ENCODE data around the gene SEMA4A. TPM values are rescaled to one million over a fixed set of nuclear protein-coding genes. Genes with fewer than 3 reads are reported as not detected.
A peak's percentile ranks its signal among the peaks of the same experiment; 100 is the strongest.

The SEMA4A gene
- total and polyA plus RNA-seq, 2 donors (not counting 1 experiment from before 2014, with no cell fraction given) = 0.27 to 0.99 TPM

- Histone ChIP-seq H2AFZ (ENCODE audit: low read length) (no peak overlapping the region), H3K9me3 (ENCODE audit: control insufficient read depth, insufficient read depth, low read depth, low read length) (no peaks in the 10 kb centered on the region), H3K79me2 (ENCODE audit: control insufficient read depth, insufficient read depth, low read length) (no peaks in the 10 kb centered on the region), H4K20me1 (ENCODE audit: control insufficient read depth, extremely low read depth, insufficient read depth, low read length) (no peaks in the 10 kb centered on the region), H3K4me3 (replicated peaks in 1 of 4; ENCODE audit: control extremely low read depth in 1 of 4, insufficient read depth in 1 of 4, low read depth in 3 of 4, low read length in 4 of 4) (no peak overlapping the region), H3K4me2 (ENCODE audit: extremely low read depth, insufficient read depth, low read length) (no peak overlapping the region), H3K9ac (ENCODE audit: insufficient read depth, low read length) (no peak overlapping the region), H3K27ac (ENCODE audit: insufficient read depth, low read length) (no peak overlapping the region), H3K4me1 (ENCODE audit: control insufficient read depth, extremely low read depth, insufficient read depth, low read length) (no peaks in the 10 kb centered on the region), H3K36me3 (ENCODE audit: control insufficient read depth, insufficient read depth, low read length) (no peaks in the 10 kb centered on the region), H3K27me3 (ENCODE audit: control insufficient read depth, insufficient read depth, low read length) (no peaks in the 10 kb centered on the region)
- DNase-seq (ENCODE audit: low read depth in 2 of 2) = no peak
- TF ChIP-seq EZH2 (IDR thresholded peaks at IDR 0.05; ENCODE audit: low read length, missing control alignments) = no peak
- TF ChIP-seq, protein P1, sequence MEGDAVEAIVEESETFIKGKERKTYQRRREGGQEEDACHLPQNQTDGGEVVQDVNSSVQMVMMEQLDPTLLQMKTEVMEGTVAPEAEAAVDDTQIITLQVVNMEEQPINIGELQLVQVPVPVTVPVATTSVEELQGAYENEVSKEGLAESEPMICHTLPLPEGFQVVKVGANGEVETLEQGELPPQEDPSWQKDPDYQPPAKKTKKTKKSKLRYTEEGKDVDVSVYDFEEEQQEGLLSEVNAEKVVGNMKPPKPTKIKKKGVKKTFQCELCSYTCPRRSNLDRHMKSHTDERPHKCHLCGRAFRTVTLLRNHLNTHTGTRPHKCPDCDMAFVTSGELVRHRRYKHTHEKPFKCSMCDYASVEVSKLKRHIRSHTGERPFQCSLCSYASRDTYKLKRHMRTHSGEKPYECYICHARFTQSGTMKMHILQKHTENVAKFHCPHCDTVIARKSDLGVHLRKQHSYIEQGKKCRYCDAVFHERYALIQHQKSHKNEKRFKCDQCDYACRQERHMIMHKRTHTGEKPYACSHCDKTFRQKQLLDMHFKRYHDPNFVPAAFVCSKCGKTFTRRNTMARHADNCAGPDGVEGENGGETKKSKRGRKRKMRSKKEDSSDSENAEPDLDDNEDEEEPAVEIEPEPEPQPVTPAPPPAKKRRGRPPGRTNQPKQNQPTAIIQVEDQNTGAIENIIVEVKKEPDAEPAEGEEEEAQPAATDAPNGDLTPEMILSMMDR (conservative IDR thresholded peaks at IDR 0.05 in 1 of 2, IDR thresholded peaks at IDR 0.05 in 1 of 2; ENCODE audit: low read depth in 1 of 2, low read length in 2 of 2) = no peak
Observed at GRCh38 chr1:156157966-156158365, 4.6 kb downstream of the SEMA4A start.

- Histone ChIP-seq H3K9me3 (ENCODE audit: control insufficient read depth, insufficient read depth, low read depth, low read length) (no peaks in the 10 kb centered on the region), H3K4me3 (replicated peaks in 1 of 4; ENCODE audit: control extremely low read depth in 1 of 4, insufficient read depth in 1 of 4, low read depth in 3 of 4, low read length in 4 of 4) (peak overlapping the region in 2 of 4 experiments; percentile 30 to 31), H3K9ac (ENCODE audit: insufficient read depth, low read length) (no peak overlapping the region), H3K79me2 (ENCODE audit: control insufficient read depth, insufficient read depth, low read length) (no peaks in the 10 kb centered on the region), H2AFZ (ENCODE audit: low read length) (peak overlapping the region; percentile 82), H4K20me1 (ENCODE audit: control insufficient read depth, extremely low read depth, insufficient read depth, low read length) (no peaks in the 10 kb centered on the region), H3K4me2 (ENCODE audit: extremely low read depth, insufficient read depth, low read length) (peak overlapping the region; percentile 62), H3K27ac (ENCODE audit: insufficient read depth, low read length) (no peak overlapping the region), H3K27me3 (ENCODE audit: control insufficient read depth, insufficient read depth, low read length) (no peaks in the 10 kb centered on the region), H3K36me3 (ENCODE audit: control insufficient read depth, insufficient read depth, low read length) (no peaks in the 10 kb centered on the region), H3K4me1 (ENCODE audit: control insufficient read depth, extremely low read depth, insufficient read depth, low read length) (no peaks in the 10 kb centered on the region)
- peak in 1 of 2 donors; percentile 20 for DNase-seq (ENCODE audit: low read depth in 2 of 2)
- TF ChIP-seq, protein P1 (conservative IDR thresholded peaks at IDR 0.05 in 1 of 2, IDR thresholded peaks at IDR 0.05 in 1 of 2; ENCODE audit: low read depth in 1 of 2, low read length in 2 of 2) = no peak
- TF ChIP-seq EZH2 (IDR thresholded peaks at IDR 0.05; ENCODE audit: low read length, missing control alignments) = no peak
Observed at GRCh38 chr1:156160000-156160742, 6.8 kb downstream of the SEMA4A start.

- no peak for TF ChIP-seq EZH2 (IDR thresholded peaks at IDR 0.05; ENCODE audit: low read length, missing control alignments)
- TF ChIP-seq, protein P1 (conservative IDR thresholded peaks at IDR 0.05 in 1 of 2, IDR thresholded peaks at IDR 0.05 in 1 of 2; ENCODE audit: low read depth in 1 of 2, low read length in 2 of 2) = no peak
- H3K4me3 ChIP-seq (replicated peaks in 1 of 4; ENCODE audit: control extremely low read depth in 1 of 4, insufficient read depth in 1 of 4, low read depth in 3 of 4, low read length in 4 of 4) = peak overlapping the region in 3 of 4 experiments; percentile 1 to 31 (median 30)
- no peak overlapping the region for H3K9ac ChIP-seq (ENCODE audit: insufficient read depth, low read length)
Observed at GRCh38 chr1:156160743-156161171, 7.4 kb downstream of the SEMA4A start.

More at GRCh38 chr1:156160743-156161171, 7.4 kb downstream of the SEMA4A start:
- H3K36me3 ChIP-seq (ENCODE audit: control insufficient read depth, insufficient read depth, low read length) = no peaks in the 10 kb centered on the region
- peak overlapping the region; percentile 82 for H2AFZ ChIP-seq (ENCODE audit: low read length)
- H3K9me3 ChIP-seq (ENCODE audit: control insufficient read depth, insufficient read depth, low read depth, low read length) = no peaks in the 10 kb centered on the region
- no peaks in the 10 kb centered on the region for H3K79me2 ChIP-seq (ENCODE audit: control insufficient read depth, insufficient read depth, low read length)
- H3K27ac ChIP-seq (ENCODE audit: insufficient read depth, low read length) = no peak overlapping the region
- peak; percentile 65 to 76 for DNase-seq (ENCODE audit: low read depth in 2 of 2)
- no peaks in the 10 kb centered on the region for H3K27me3 ChIP-seq (ENCODE audit: control insufficient read depth, insufficient read depth, low read length)
- H3K4me1 ChIP-seq (ENCODE audit: control insufficient read depth, extremely low read depth, insufficient read depth, low read length) = no peaks in the 10 kb centered on the region
- no peaks in the 10 kb centered on the region for H4K20me1 ChIP-seq (ENCODE audit: control insufficient read depth, extremely low read depth, insufficient read depth, low read length)
- peak overlapping the region; percentile 62 for H3K4me2 ChIP-seq (ENCODE audit: extremely low read depth, insufficient read depth, low read length)
